8988T (cell line): ENCODE measurements around the gene RGS21.
"Not testable (repeated sequence)": the region's sequence is repeated elsewhere in the genome, so short reads cannot be mapped to it uniquely, and the experiment has no call there.

ENCODE experiments used
- DNase-seq: peaks from one replicate; pipeline ENCODE4 v3.0.0; 2011

Gene RGS21, protein sequence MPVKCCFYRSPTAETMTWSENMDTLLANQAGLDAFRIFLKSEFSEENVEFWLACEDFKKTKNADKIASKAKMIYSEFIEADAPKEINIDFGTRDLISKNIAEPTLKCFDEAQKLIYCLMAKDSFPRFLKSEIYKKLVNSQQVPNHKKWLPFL

GRCh38 chr1:192316942-192317450 lies at the start of gene RGS21:
TSS of gene RGS21 (plus strand) at chr1:192316992. CDS start at chr1:192343037, 26,045 bp downstream.
- DNase-seq = no peak

GRCh38 chr1:192268468-192269052 lies 48.2 kb upstream of the RGS21 start:
- DNase-seq = no peak

DNA sequence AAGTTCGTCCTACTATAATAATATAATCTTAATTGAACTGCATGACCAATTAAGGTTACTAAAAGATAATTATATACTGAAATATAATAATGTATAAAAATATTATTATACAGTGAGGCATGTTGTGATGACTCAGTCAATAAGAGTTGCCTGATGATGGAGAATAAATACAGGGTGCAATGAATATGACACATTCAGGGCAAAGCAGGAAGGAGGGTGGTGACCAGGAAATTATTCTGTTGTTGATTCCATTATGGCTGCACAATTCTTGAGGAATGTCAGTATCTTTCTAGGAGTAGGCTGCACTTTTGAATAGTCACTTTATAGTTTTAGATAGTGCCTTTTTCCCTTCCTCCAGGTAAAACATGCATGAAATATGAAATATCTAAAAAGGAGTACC lies 46.4 kb upstream of the RGS21 start:
- no peak for DNase-seq

GRCh38 chr1:192272732-192273131 lies 44.1 kb upstream of the RGS21 start:
- no peak for DNase-seq

DNA sequence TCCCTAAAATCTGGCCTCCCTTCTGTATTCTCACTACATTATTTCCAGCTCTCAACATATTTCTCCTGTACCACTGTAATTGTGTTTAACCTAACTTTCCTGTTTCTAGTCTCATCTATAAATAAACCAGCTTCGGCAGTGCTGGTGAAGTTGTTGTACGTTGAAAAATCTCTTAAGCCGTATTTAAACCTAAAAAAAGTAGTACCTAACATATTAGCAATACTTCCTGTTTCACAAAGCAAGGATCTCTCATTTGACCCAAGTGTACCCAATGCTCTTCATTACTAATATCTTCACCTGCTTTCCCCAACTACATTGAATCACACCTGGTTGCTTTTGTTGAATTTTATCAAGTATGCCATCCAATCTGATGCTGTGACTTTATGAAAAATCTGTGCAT lies 42.2 kb upstream of the RGS21 start:
- no peak for DNase-seq

GRCh38 chr1:192277635-192278034 lies 39.2 kb upstream of the RGS21 start:
- no peak for DNase-seq

- no peak for DNase-seq
Observed at GRCh38 chr1:192284927-192285326, 31.9 kb upstream of the RGS21 start.

DNA sequence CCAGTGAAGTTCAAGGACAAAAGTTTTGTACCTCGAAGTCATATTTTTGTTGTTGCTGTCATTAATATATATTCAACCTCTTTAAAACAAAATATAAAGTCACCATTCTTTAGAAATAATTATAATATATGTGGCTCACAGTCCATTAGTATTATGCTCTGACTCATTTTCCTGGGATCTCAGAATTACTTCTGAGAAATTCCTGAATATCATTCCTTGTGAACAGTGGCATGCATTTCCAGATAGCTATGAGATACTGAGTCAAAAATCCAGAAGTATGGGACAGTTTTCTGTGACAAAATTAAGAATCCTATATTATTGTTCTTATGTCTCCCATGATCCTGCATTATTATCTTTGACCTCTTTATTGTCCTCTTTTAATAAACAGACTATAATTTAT lies 13.8 kb upstream of the RGS21 start:
- no peak for DNase-seq

GRCh38 chr1:192308314-192308713 lies 8.5 kb upstream of the RGS21 start:
- not testable (repeated sequence) for DNase-seq

DNA sequence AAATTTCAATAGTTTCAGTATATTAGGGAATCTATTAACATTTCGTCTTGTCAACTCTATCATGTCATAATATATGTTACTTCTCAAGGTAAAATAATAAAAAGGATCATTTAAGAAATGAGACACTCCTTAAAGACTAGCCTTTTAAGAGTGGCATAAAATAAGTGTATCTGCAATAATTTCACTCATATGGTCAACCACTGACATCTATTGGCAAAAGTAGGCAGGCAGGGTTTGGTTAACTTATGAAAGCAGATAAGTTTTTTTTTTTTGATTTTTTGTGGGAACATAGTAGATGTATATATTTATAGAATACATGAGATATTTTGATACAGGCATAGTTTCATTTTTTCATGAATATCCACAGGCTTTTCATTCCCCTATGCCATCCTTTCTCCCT lies 5.5 kb upstream of the RGS21 start:
- no peak for DNase-seq

GRCh38 chr1:192327997-192328396 lies 11.2 kb downstream of the RGS21 start:
- DNase-seq = no peak

DNA sequence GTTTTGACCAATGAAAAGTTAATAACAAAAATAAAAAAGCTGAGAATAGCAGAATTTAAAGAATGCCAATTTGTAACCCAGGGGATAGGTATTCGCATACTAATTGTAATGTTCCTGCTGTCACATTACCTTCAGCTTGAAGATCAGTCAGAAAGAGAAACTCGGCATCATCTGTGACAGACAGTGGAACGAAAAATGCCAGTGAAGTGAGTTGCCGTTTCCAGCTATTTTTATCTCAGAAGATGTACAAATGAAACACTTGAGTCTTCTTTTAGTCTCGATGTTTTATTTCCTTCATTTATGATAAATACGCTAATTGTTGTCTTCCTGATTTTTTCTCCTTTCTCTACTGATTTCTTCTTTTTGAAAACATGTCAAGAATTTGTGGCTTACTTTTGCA lies 26.1 kb downstream of the RGS21 start:
- DNase-seq = no peak

GRCh38 chr1:192343344-192343743 lies 26.6 kb downstream of the RGS21 start:
- no peak for DNase-seq

DNA sequence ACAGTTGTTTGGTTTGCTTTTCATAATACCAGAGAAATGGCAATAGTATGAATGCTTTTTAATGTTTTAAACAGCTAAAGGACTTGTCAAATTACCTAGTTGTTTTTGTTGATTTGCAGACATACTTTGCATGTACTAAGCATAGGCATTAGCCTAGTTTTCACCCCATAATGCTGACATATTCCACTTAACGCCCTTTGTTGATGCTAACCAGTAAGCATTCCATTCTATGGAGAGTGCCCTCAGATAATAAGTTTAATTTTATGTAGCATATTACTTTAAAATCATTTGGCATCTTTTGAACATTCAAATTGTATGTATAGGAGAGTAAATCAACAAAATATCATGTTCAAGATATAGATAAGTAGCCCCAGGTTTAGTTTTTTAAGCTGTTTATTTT lies 32.5 kb downstream of the RGS21 start:
- DNase-seq = no peak

DNA sequence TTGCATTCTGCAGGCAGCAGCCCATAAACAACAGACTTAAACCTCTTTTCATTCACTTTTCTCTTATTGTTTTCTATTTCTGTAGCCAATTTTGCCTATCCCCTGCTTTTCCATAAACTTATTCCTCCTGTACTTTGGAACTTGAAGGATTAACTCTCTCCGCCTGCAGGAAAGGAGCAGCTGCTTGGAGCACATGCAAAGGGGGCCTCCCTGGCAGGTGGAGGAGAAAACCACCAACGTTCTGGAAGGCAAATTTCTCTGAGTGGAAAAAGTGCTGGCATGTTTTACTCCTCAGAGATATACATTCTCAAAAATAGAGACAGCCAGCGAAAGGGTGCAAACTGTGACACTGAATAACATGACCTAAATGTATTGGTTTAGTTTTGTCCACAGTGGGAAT lies 33.6 kb downstream of the RGS21 start:
- no peak for DNase-seq

DNA sequence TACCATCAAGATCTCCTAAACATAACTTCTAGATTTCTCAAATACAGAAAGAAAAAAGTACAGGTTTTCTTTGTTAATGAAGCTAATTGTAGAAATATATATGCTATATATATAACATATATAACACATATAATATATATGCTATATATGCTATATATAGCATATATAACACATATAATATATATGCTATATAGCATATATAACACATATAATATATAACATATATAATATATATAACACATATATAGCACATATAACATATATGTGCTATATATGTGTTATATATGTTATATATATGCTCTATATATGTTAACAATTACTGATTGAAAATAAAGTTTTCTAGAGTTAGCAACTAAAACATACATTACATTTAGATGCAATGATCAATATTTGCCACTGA lies 34.8 kb downstream of the RGS21 start:
- no peak for DNase-seq

DNA sequence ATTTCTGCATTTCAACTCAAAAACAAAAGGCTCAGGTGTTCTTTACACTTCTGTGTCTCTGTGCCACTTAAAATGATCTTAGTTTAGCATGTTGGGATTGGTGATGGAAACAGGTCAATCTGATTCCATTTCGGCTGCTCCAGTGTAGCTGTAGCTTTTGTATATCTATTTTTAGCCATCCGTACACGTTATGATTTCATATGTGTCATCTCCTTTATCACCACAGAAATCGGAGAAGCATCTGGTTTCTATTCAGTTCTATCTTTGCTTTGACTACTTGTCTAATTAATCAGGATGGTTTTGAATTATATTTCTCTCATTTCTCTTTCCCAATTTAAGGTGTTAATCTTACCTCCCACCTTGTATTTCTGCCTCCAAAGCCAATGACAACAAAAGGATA lies 41.1 kb downstream of the RGS21 start:
- no peak for DNase-seq

GRCh38 chr1:192358402-192358801 lies 41.6 kb downstream of the RGS21 start:
- DNase-seq = no peak

GRCh38 chr1:192358822-192359221 lies 42.0 kb downstream of the RGS21 start:
- DNase-seq = no peak

DNA sequence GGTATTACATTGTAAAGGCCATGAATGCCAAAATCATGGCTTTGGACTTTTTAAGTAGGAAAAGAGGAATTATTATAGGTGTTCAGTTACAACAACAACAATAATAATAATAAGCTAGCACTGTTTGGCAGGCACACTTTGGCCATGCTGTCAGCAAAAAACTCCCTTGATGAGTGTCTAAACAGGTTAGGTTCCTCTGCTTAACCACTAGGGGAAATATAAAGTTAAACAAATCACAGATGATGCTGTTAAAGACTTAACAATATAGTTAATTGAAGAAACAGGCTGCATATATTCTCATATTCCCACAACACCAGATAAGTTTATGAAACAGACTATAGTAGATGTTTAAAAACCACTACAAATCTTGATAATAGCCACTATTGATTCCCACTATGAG lies 46.4 kb downstream of the RGS21 start:
- no peak for DNase-seq

DNA sequence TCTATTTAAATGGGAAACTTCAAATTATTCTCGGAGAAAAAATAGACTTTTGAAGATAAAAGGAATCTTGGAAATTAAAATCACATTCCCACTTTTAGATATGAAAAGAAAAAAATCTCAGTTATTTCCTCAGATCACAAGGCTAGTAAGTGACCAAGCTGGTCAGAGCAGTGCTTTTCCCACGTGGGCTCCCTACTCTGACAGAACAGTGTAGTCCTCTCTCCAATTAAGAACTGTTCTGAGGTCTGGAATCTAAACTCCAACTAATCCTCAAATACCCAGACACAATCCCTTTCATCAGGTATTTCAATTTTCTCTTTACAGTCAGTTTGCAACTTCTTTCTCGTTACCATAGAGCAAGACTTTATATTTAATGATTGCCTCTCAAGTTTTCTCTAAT lies 50.6 kb downstream of the RGS21 start:
- DNase-seq = no peak

GRCh38 chr1:192375306-192375705 lies 58.5 kb downstream of the RGS21 start:
- no peak for DNase-seq

DNA sequence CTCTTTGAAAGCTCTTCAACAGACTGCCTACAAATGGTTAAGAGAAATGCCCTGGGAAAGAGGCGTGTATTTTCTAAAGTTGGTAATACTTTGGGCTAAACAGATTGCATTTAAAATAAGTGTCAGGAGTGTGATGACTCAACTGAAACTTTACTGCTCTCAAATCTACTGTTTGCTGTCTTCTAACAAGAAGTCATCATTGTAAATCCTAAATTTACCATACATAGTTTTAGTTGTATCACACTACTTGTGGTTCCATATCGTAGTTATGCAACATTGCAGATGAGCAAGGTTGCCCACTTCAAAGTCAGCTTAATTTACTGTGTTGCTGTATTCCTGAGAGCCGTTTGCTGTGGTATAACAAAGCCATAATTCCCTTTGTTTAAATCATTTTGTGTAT lies 59.6 kb downstream of the RGS21 start:
- DNase-seq = no peak

GRCh38 chr1:192378276-192378675 lies 61.5 kb downstream of the RGS21 start:
- DNase-seq = no peak

DNA sequence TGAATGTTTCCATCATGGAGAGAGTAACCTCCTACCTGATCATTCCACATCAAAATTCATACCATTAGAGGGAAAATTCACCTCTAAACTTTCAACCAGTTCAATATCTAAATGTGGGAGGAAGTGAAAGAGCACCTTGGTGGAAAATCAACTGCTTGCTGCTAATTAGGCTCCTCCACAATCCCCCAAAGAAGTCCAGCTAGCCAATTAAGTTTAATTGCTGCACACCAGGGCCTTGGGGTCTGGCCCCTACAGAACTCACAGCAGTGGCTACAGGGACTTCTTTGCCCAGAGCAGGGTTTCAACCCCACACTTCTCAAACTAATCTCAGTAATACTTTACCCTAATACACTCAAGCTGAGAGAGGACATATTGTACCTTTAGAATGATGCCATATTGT lies 62.1 kb downstream of the RGS21 start:
- DNase-seq = no peak
